GM19193 (cell line): ENCODE results near the gene TAS2R13.

Experiments
- POLR2A ChIP-seq: IDR thresholded peaks from 4 replicates; pipeline ENCODE4 v1.6.1; 2011; ENCODE audit not compliant: insufficient read depth, insufficient read length; ENCODE audit errors: extremely low read depth

TAS2R13 gene

GRCh38 chr12:10896854-10897253 is 12.5 kb downstream of the TAS2R13 start:
- no peak for TF ChIP-seq POLR2A

- TF ChIP-seq POLR2A = no peak
Measured at GRCh38 chr12:10891937-10892336, 17.4 kb downstream of the TAS2R13 start.

GRCh38 chr12:10889226-10889625 is 20.1 kb downstream of the TAS2R13 start:
- no peak for TF ChIP-seq POLR2A

- TF ChIP-seq POLR2A = no peak
Measured at GRCh38 chr12:10884086-10884725, 25.2 kb downstream of the TAS2R13 start, which contains the start of gene PRH1. PRH1 (minus strand) TSS chr12:10884255; CDS start chr12:10884217, 38 bp downstream.

GRCh38 chr12:10873378-10873777 is 36.0 kb downstream of the TAS2R13 start:
- no peak for TF ChIP-seq POLR2A

GRCh38 chr12:10867381-10867780 is 42.0 kb downstream of the TAS2R13 start:
- no peak for TF ChIP-seq POLR2A

GRCh38 chr12:10863512-10864218 is 45.7 kb downstream of the TAS2R13 start:
- TF ChIP-seq POLR2A = no peak

GRCh38 chr12:10861366-10861765 is 48.0 kb downstream of the TAS2R13 start:
- TF ChIP-seq POLR2A = no peak
